Iris pigment epithelial cell (primary cell): Measurements from ENCODE around the gene FEV.

Experiments
- DNase-seq: peaks from one replicate; pipeline ENCODE4 v3.0.0-alpha.2; 2011; ENCODE audit warnings: low read depth

Gene FEV

GRCh38 chr2:219017201-219017931 is 32.4 kb upstream of the FEV start:
- DNase-seq = no peak

- DNase-seq = no peak
Measured at GRCh38 chr2:219016721-219017120, 31.7 kb upstream of the FEV start.

- DNase-seq = no peak
Measured at GRCh38 chr2:219010873-219011272, 25.9 kb upstream of the FEV start.

GRCh38 chr2:219010162-219010756 is 25.3 kb upstream of the FEV start:
- no peak for DNase-seq

- DNase-seq = no peak
Measured at GRCh38 chr2:219009294-219009693, 24.3 kb upstream of the FEV start.

GRCh38 chr2:219003979-219004378 is 19.0 kb upstream of the FEV start:
- DNase-seq = no peak

GRCh38 chr2:219003267-219003634 is 18.3 kb upstream of the FEV start:
- peak; percentile 26 for DNase-seq

GRCh38 chr2:219002395-219003266 is 17.6 kb upstream of the FEV start:
- DNase-seq = no peak

- DNase-seq = no peak
Measured at GRCh38 chr2:219001577-219002394, 16.8 kb upstream of the FEV start.

GRCh38 chr2:219001100-219001576 is 16.2 kb upstream of the FEV start:
- no peak for DNase-seq

- DNase-seq = no peak
Measured at GRCh38 chr2:219000569-219000960, 15.6 kb upstream of the FEV start.

- DNase-seq = no peak
Measured at GRCh38 chr2:218999881-219000568, 15.0 kb upstream of the FEV start.

- DNase-seq = no peak
Measured at GRCh38 chr2:218999021-218999880, 14.3 kb upstream of the FEV start.

- DNase-seq = no peak
Measured at GRCh38 chr2:218998414-218999002, 13.5 kb upstream of the FEV start.

GRCh38 chr2:218997731-218998130 is 12.7 kb upstream of the FEV start:
- DNase-seq = no peak

- DNase-seq = no peak
Measured at GRCh38 chr2:218996937-218997336, 12.0 kb upstream of the FEV start.

GRCh38 chr2:218995972-218996711 is 11.2 kb upstream of the FEV start:
- peak; percentile 68 for DNase-seq

- no peak for DNase-seq
Measured at GRCh38 chr2:218995561-218995960, 10.6 kb upstream of the FEV start.
